Measurements from ENCODE around the gene ERBB4. TPM values are rescaled to one million over a fixed set of nuclear protein-coding genes. Genes with fewer than 3 reads are reported as not detected.

The ERBB4 gene
- total and polyA plus RNA-seq, 7 donors, result 0.07 to 7.5 (median 2.0) TPM

GRCh38 chr2:212408524-212408923, 130.1 kb downstream of the ERBB4 start:
- H3K9me3 ChIP-seq, result no peaks in the 10 kb centered on the region
- TF ChIP-seq CTCF (IDR thresholded peaks at IDR 0.05), result no peak
- H3K27me3 ChIP-seq (ENCODE audit: insufficient read depth in 3 of 3, low read length in 2 of 3), result no peaks in the 10 kb centered on the region
- H3K4me1 ChIP-seq, result no peaks in the 10 kb centered on the region
- ATAC-seq (no peak), DNase-seq (no peak)
- no peaks in the 10 kb centered on the region for H3K36me3 ChIP-seq (ENCODE audit: insufficient read depth in 1 of 2, low read depth in 1 of 2)
- H3K4me3 ChIP-seq, result no peak overlapping the region
- no peak overlapping the region for H3K27ac ChIP-seq
- 87 to 93% (median 91%) methylated on average over 4 of the region's 4 CpGs for WGBS, 3 donors
- intact Hi-C loops (cut with DNase I), result no loop called here

- Histone ChIP-seq H3K4me3 (no peak overlapping the region), H3K4me1 (no peaks in the 10 kb centered on the region), H3K27me3 (ENCODE audit: insufficient read depth in 3 of 3, low read length in 2 of 3) (no peaks in the 10 kb centered on the region), H3K36me3 (ENCODE audit: insufficient read depth in 1 of 2, low read depth in 1 of 2) (no peaks in the 10 kb centered on the region), H3K27ac (no peak overlapping the region), H3K9me3 (no peaks in the 10 kb centered on the region)
- DNase-seq (no peak), ATAC-seq (no peak)
- 74 to 85% (median 83%) methylated on average over 1 of the region's 1 CpG for WGBS, 3 donors
- TF ChIP-seq CTCF (IDR thresholded peaks at IDR 0.05), result no peak
- intact Hi-C loops (cut with DNase I), result no loop called here
Observed at GRCh38 chr2:212406716-212407115, 131.9 kb downstream of the ERBB4 start.

GRCh38 chr2:212402316-212402715, 136.3 kb downstream of the ERBB4 start:
- H3K4me1 ChIP-seq, result no peaks in the 10 kb centered on the region
- no peaks in the 10 kb centered on the region for H3K36me3 ChIP-seq (ENCODE audit: insufficient read depth in 1 of 2, low read depth in 1 of 2)
- no peak overlapping the region for H3K4me3 ChIP-seq
- DNase-seq (no peak), ATAC-seq (no peak)
- no peak for TF ChIP-seq CTCF (IDR thresholded peaks at IDR 0.05)
- no peak overlapping the region for H3K27ac ChIP-seq
- no peaks in the 10 kb centered on the region for H3K27me3 ChIP-seq (ENCODE audit: insufficient read depth in 3 of 3, low read length in 2 of 3)
- no peaks in the 10 kb centered on the region for H3K9me3 ChIP-seq
- WGBS, 3 donors, result 72 to 77% (median 76%) methylated on average over 4 of the region's 4 CpGs
- intact Hi-C loops (cut with DNase I), result no loop called here

- intact Hi-C loops (cut with DNase I), result no loop called here
- H3K4me1 ChIP-seq, result no peaks in the 10 kb centered on the region
- no peaks in the 10 kb centered on the region for H3K9me3 ChIP-seq
- WGBS, 3 donors, result 87 to 94% (median 89%) methylated on average over 1 of the region's 1 CpG
- DNase-seq (no peak), ATAC-seq (no peak)
- H3K27ac ChIP-seq, result no peak overlapping the region
- no peaks in the 10 kb centered on the region for H3K27me3 ChIP-seq (ENCODE audit: insufficient read depth in 3 of 3, low read length in 2 of 3)
- no peak for TF ChIP-seq CTCF (IDR thresholded peaks at IDR 0.05)
- no peak overlapping the region for H3K4me3 ChIP-seq
- H3K36me3 ChIP-seq (ENCODE audit: insufficient read depth in 1 of 2, low read depth in 1 of 2), result no peaks in the 10 kb centered on the region
Observed at GRCh38 chr2:212398316-212398715, 140.3 kb downstream of the ERBB4 start.

- H3K27ac ChIP-seq, result no peak overlapping the region
- no peak for DNase-seq
- H3K4me3 ChIP-seq, result no peak overlapping the region
- H3K36me3 ChIP-seq (ENCODE audit: insufficient read depth in 1 of 2, low read depth in 1 of 2), result no peaks in the 10 kb centered on the region
- H3K27me3 ChIP-seq (ENCODE audit: insufficient read depth in 3 of 3, low read length in 2 of 3), result no peaks in the 10 kb centered on the region
- WGBS, 3 donors, result 49 to 74% (median 51%) methylated on average over 3 of the region's 3 CpGs
- no peak for ATAC-seq
- no peak for TF ChIP-seq CTCF (IDR thresholded peaks at IDR 0.05)
- no peaks in the 10 kb centered on the region for H3K4me1 ChIP-seq
- intact Hi-C loops (cut with DNase I), result no loop called here
- H3K9me3 ChIP-seq, result no peaks in the 10 kb centered on the region
Observed at GRCh38 chr2:212392544-212392943, 146.1 kb downstream of the ERBB4 start.
